Stomach (tissue), 9 donors: ENCODE measurements around the gene MEGF10. TPM values are rescaled to one million over a fixed set of nuclear protein-coding genes. Genes with fewer than 3 reads are reported as not detected.
A peak's percentile ranks its signal among the peaks of the same experiment; 100 is the strongest.

Experiments
- DNase-seq, 2 donors: peaks; one replicate each; pipeline versions ENCODE4 v3.0.0 to v3.0.0-alpha.2; 2013 to 2019
- H3K27ac ChIP-seq, 5 donors: fragments of 200-600 bp in 4 of 5; sonication (generic) in 4 of 5; one replicate each; pipeline ENCODE4 v1.5.1; 2013 to 2019; ENCODE audit warnings: mild to moderate bottlenecking in 1 of 5, moderate library complexity in 1 of 5
- H3K27me3 ChIP-seq, 3 donors: fragments of 200-600 bp; sonication (generic); one replicate each; pipeline ENCODE4 v1.5.1; 2017 to 2019; ENCODE audit warnings: mixed run types in 1 of 3
- H3K36me3 ChIP-seq, 4 donors: fragments of 200-600 bp; sonication (generic); 1 replicate in 3 of 4; 2 replicates in 1 of 4; pipeline ENCODE4 v1.5.1; 2016 to 2019
- H3K4me1 ChIP-seq, 4 donors: fragments of 200-600 bp; sonication (generic); one replicate each; pipeline ENCODE4 v1.5.1; 2016 to 2019
- H3K4me3 ChIP-seq, 4 donors: fragments of 200-600 bp; sonication (generic) in 3 of 4; one replicate each; pipeline ENCODE4 v1.5.1; 2016 to 2019; ENCODE audit warnings: mild to moderate bottlenecking in 1 of 4
- H3K9me3 ChIP-seq, 4 donors: fragments of 200-600 bp; sonication (generic); one replicate each; pipeline ENCODE4 v1.5.1; 2016 to 2019
- CTCF ChIP-seq, 7 experiments: fragments of 450-650 bp in 4 of 7; fragments of 200-600 bp in 3 of 7; sonication (generic) in 3 of 7; IDR thresholded peaks; one replicate each; pipeline ENCODE4 v1.5.1; 2016 to 2019; ENCODE audit warnings: antibody characterized with exemption in 7 of 7, control low read depth in 2 of 7, mild to moderate bottlenecking in 1 of 7
- EP300 ChIP-seq: sonication (generic); formaldehyde crosslinking; IDR thresholded peaks from one replicate; pipeline ENCODE4 v1.6.1; 2017; ENCODE audit warnings: antibody characterized with exemption
- POLR2A ChIP-seq, 4 donors: fragments of 450-650 bp; IDR thresholded peaks; one replicate each; pipeline ENCODE4 v1.6.1; 2016; ENCODE audit warnings: antibody characterized with exemption in 4 of 4, control low read depth in 2 of 4, mild to moderate bottlenecking in 1 of 4, moderate library complexity in 1 of 4
- POLR2AphosphoS5 ChIP-seq, 3 donors: sonication (generic); formaldehyde crosslinking; IDR thresholded peaks; one replicate each; pipeline ENCODE4 v1.6.1; 2016; ENCODE audit warnings: antibody characterized with exemption in 3 of 3
- WGBS, 5 donors: extraction: QIAGEN DNeasy Blood & Tissue Kit in 3 of 5; methylation state at CpG; one replicate each; pipeline versions ENCODE4 v1.1.5 to v1.1.7; 2013 to 2018; 5-methylcytosine and 5-hydroxymethylcytosine counted together
- intact Hi-C: fragments of 100-400 bp; cut with DNase I; formaldehyde crosslinking; loops from one replicate; pipeline ENCODE4 v1.15.1; 2023; ENCODE audit warnings: low total_unique reads
- polyA plus RNA-seq, 3 donors: library from polyadenylated mRNA; stranded (reverse); fragments of 200-250 nt; gene quantifications; one replicate each; pipeline ENCODE4 v1.2.3, GENCODE V29; 2013
- total RNA-seq, 5 donors: library from RNA; depleted of rRNA; stranded (reverse); fragments of >200 nt; gene quantifications; one replicate each; pipeline versions ENCODE4 v1.1.0 to v1.2.3, GENCODE V29; 2014 to 2016
- donor health status: healthy with polysubstance abuse.
- donor health status: Bipolar disorder and iron deficiency.
- donor health status: healthy.

The MEGF10 gene
- total and polyA plus RNA-seq, 8 donors = under 0.01 to 2.0 (median 0.05) TPM; not detected in 5

DNA sequence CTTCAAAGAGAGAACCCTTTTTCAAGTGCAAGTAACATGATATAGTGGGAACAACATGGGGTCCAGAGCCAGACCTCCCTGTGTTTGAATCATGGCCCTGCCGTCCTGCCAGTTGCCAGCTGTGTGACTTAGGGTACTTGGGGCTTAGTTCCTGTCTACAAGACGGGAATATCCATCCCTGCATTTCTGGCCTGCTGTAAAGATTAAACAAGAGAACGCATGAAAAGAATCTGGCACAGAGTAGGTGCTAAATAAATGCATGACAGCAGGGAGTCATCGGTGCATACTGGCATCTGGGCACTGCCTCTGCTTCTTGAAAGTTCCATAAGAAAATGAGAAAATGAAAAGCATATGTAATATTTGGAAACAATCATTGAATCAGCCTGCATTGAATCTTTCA is 149.0 kb downstream of the MEGF10 start:
- Histone ChIP-seq H3K36me3 (no peaks in the 10 kb centered on the region), H3K4me1 (no peaks in the 10 kb centered on the region), H3K4me3 (no peak overlapping the region), H3K9me3 (no peaks in the 10 kb centered on the region), H3K27me3 (no peaks in the 10 kb centered on the region), H3K27ac (no peak overlapping the region)
- no peak for TF ChIP-seq POLR2AphosphoS5 (IDR thresholded peaks at IDR 0.05)
- no peak for TF ChIP-seq CTCF (IDR thresholded peaks at IDR 0.05)
- no peak for TF ChIP-seq EP300
- TF ChIP-seq POLR2A (IDR thresholded peaks at IDR 0.05) = no peak
- intact Hi-C loops = no loop called here
- WGBS, 5 donors = 81 to 94% (median 89%) methylated on average over 4 of the region's 4 CpGs
- DNase-seq = no peak

- intact Hi-C loops = no loop called here
- WGBS, 5 donors = 81 to 92% (median 88%) methylated on average over 7 of the region's 7 CpGs
- Histone ChIP-seq H3K27me3 (no peaks in the 10 kb centered on the region), H3K4me3 (no peak overlapping the region), H3K27ac (no peak overlapping the region), H3K4me1 (no peaks in the 10 kb centered on the region), H3K9me3 (no peaks in the 10 kb centered on the region), H3K36me3 (no peaks in the 10 kb centered on the region)
- no peak for DNase-seq
- TF ChIP-seq POLR2A (IDR thresholded peaks at IDR 0.05) (no peak), CTCF (IDR thresholded peaks at IDR 0.05) (no peak), POLR2AphosphoS5 (IDR thresholded peaks at IDR 0.05) (no peak), EP300 (no peak)
These were observed 150.2 kb downstream of the MEGF10 start for GRCh38 chr5:127440831-127441230.

GRCh38 chr5:127441799-127442484 is 151.3 kb downstream of the MEGF10 start:
- 55 to 69% (median 64%) methylated on average over 4 of the region's 4 CpGs for WGBS, 5 donors
- no peaks in the 10 kb centered on the region for H3K36me3 ChIP-seq
- intact Hi-C loops = no loop called here
- TF ChIP-seq EP300 (no peak), CTCF (IDR thresholded peaks at IDR 0.05) (no peak), POLR2A (IDR thresholded peaks at IDR 0.05) (no peak)
- peak in 1 of 2 donors; percentile 28 for DNase-seq
- no peak overlapping the region for H3K27ac ChIP-seq
- no peaks in the 10 kb centered on the region for H3K4me1 ChIP-seq
- H3K4me3 ChIP-seq = no peak overlapping the region
- H3K9me3 ChIP-seq = no peaks in the 10 kb centered on the region
- H3K27me3 ChIP-seq = no peaks in the 10 kb centered on the region

- H3K4me3 ChIP-seq = no peak overlapping the region
- TF ChIP-seq CTCF (IDR thresholded peaks at IDR 0.05) (no peak), POLR2A (IDR thresholded peaks at IDR 0.05) (no peak), POLR2AphosphoS5 (IDR thresholded peaks at IDR 0.05) (no peak)
- H3K9me3 ChIP-seq = no peaks in the 10 kb centered on the region
- 58 to 76% (median 73%) methylated on average over 1 of the region's 1 CpG for WGBS, 5 donors
- DNase-seq = no peak
- H3K27ac ChIP-seq = no peak overlapping the region
- no peaks in the 10 kb centered on the region for H3K27me3 ChIP-seq
- no peaks in the 10 kb centered on the region for H3K4me1 ChIP-seq
- intact Hi-C loops = no loop called here
- H3K36me3 ChIP-seq = no peaks in the 10 kb centered on the region
These were observed 153.6 kb downstream of the MEGF10 start for GRCh38 chr5:127444171-127444570.
